HepG2 (cell line): ENCODE measurements around the gene EMID1. TPM values are rescaled to one million over a fixed set of nuclear protein-coding genes. Genes with fewer than 3 reads are reported as not detected.

Source experiments
- CBFB ChIP-seq: sonication (generic); formaldehyde crosslinking; IDR thresholded peaks from 2 replicates; pipeline ENCODE4 v1.4.0; 2020; ENCODE audit warnings: missing genetic modification reagents
- E2F1 ChIP-seq: sonication (generic); formaldehyde crosslinking; IDR thresholded peaks from 2 replicates; pipeline ENCODE4 v1.5.0; 2020; ENCODE audit warnings: missing genetic modification reagents
- HDAC1 ChIP-seq: sonication (generic); formaldehyde crosslinking; IDR thresholded peaks from 2 replicates; pipeline ENCODE4 v1.5.1; 2020; ENCODE audit warnings: mild to moderate bottlenecking, missing genetic modification reagents
- HIC2 ChIP-seq: sonication (generic); formaldehyde crosslinking; IDR thresholded peaks from 2 replicates; pipeline ENCODE4 v1.9.0; 2022; ENCODE audit warnings: low read depth, missing genetic modification reagents
- HMGXB4 ChIP-seq, 2 experiments: sonication (generic) in 1 of 2; formaldehyde crosslinking in 1 of 2; IDR thresholded peaks; 2 replicates each; pipeline versions ENCODE4 v1.4.0 to v1.6.1; 2018 to 2020; ENCODE audit warnings: missing genetic modification reagents in 2 of 2, borderline replicate concordance in 1 of 2, low read depth in 1 of 2, mild to moderate bottlenecking in 1 of 2, missing biosample characterization in 1 of 2
- PHF21A ChIP-seq: sonication (generic); formaldehyde crosslinking; IDR thresholded peaks from 2 replicates; pipeline ENCODE4 v1.5.0; 2020; ENCODE audit warnings: mild to moderate bottlenecking, missing genetic modification reagents
- POGZ ChIP-seq: sonication (generic); formaldehyde crosslinking; IDR thresholded peaks from 2 replicates; pipeline ENCODE4 v1.4.0; 2020; ENCODE audit warnings: mild to moderate bottlenecking, missing genetic modification reagents
- SOX6 ChIP-seq, 2 experiments: fragments of 450-650 bp in 1 of 2; sonication (generic) in 1 of 2; formaldehyde crosslinking in 1 of 2; IDR thresholded peaks; 2 replicates each; pipeline versions ENCODE4 v1.4.0 to v1.6.1; 2017 to 2020; ENCODE audit warnings: antibody characterized with exemption in 1 of 2, mild to moderate bottlenecking in 1 of 2, missing genetic modification reagents in 1 of 2
- UBTF ChIP-seq: sonication (generic); formaldehyde crosslinking; IDR thresholded peaks from 2 replicates; pipeline ENCODE4 v1.4.0; 2020; ENCODE audit warnings: mild to moderate bottlenecking, missing genetic modification reagents
- ZNF337 ChIP-seq: sonication (generic); formaldehyde crosslinking; IDR thresholded peaks from 2 replicates; pipeline ENCODE4 v1.5.1; 2020; ENCODE audit warnings: missing genetic modification reagents, low read depth, mild to moderate bottlenecking, borderline replicate concordance
- ZNF558 ChIP-seq: sonication (generic); formaldehyde crosslinking; IDR thresholded peaks from 2 replicates; pipeline ENCODE4 v1.9.0; 2022; ENCODE audit warnings: mild to moderate bottlenecking, missing genetic modification reagents, borderline replicate concordance
- ZNF607 ChIP-seq: sonication (generic); formaldehyde crosslinking; IDR thresholded peaks from 2 replicates; pipeline ENCODE4 v1.5.1; 2020; ENCODE audit warnings: missing genetic modification reagents, mild to moderate bottlenecking, borderline replicate concordance
- ZNF639 ChIP-seq: conservative IDR thresholded peaks from 2 replicates; pipeline ENCODE4 v1.6.1; 2018; ENCODE audit warnings: missing genetic modification reagents
- ZNF704 ChIP-seq: sonication (generic); formaldehyde crosslinking; IDR thresholded peaks from 2 replicates; pipeline ENCODE4 v1.8.1; 2023; ENCODE audit warnings: mild to moderate bottlenecking, inconsistent platforms, moderate library complexity, missing genetic modification reagents, borderline replicate concordance
- ZNF770 ChIP-seq: sonication (generic); formaldehyde crosslinking; IDR thresholded peaks from 2 replicates; pipeline ENCODE4 v1.5.0; 2020; ENCODE audit warnings: mild to moderate bottlenecking, missing genetic modification reagents
- polyA plus RNA-seq, 8 experiments: library from polyadenylated mRNA; depleted of rRNA in 3 of 8; stranded (reverse) in 7 of 8; unstranded in 1 of 8; fragments of >200 nt; fragmentation: Illumina TruSeq in 4 of 8; extraction: Trizol in 4 of 8; gene quantifications; 2 replicates each; pipeline versions ENCODE4 v1.2.1 to v1.2.3, GENCODE V29; 2011 to 2016; ENCODE audit warnings: low read depth in 4 of 8, missing spikeins in 1 of 8, mixed read lengths in 1 of 8; ENCODE audit not compliant: insufficient read depth in 1 of 8
- total RNA-seq, 5 experiments: library from RNA; depleted of rRNA; stranded (reverse); fragments of >200 nt; fragmentation: Illumina TruSeq; extraction: Trizol; gene quantifications; 2 replicates each; pipeline ENCODE4 v1.2.3, GENCODE V29; 2016; ENCODE audit warnings: low read depth in 1 of 5

The EMID1 gene
- total and polyA plus RNA-seq, 2 of the 13 experiments (the other 11 are each of a cell fraction or from before 2014, with no cell fraction given) = 0.45 to 0.82 TPM

GRCh38 chr22:29306175-29306834 lies 100.6 kb downstream of the EMID1 start, which contains the start of gene GAS2L1 (continued):
- TF ChIP-seq ZNF704 (CRISPR knock-in tag) (no peak), HDAC1 (CRISPR knock-in tag) (peak; percentile 57), ZNF639 (CRISPR knock-in tag) (no peak), PHF21A (peak; percentile 75), HIC2 (CRISPR knock-in tag) (peak; percentile 27; the same call in 1 of the 2 replicates), E2F1 (no peak), SOX6 (IDR thresholded peaks at IDR 0.05) (no peak), SOX6 (CRISPR knock-in tag; IDR thresholded peaks at IDR 0.05) (peak; percentile 54), ZNF770 (CRISPR knock-in tag) (peak; percentile 84), ZNF607 (CRISPR knock-in tag) (0 out of 2 replicates have a peak, but pooled peaks have one; percentile 39), ZNF558 (CRISPR knock-in tag) (no peak), CBFB (peak; percentile 59; the same call in 1 of the 2 replicates), ZNF337 (CRISPR knock-in tag) (no peak), HMGXB4 (CRISPR knock-in tag; IDR thresholded peaks at IDR 0.05; ENCODE audit: borderline replicate concordance in 1 of 2, low read depth in 1 of 2) (peak; percentile 87 to 89), POGZ (CRISPR knock-in tag) (0 out of 2 replicates have a peak, but pooled peaks have one; percentile 8), UBTF (peak; percentile 68)
